C4-2B (cell line): Measurements from ENCODE around the gene OSBPL10.

Experiments
- H3K27ac ChIP-seq: fragments of 450-650 bp; 2 replicates; pipeline ENCODE4 v1.5.1; 2017
- ZFX ChIP-seq: fragments of 450-650 bp; IDR thresholded peaks from 2 replicates; pipeline ENCODE4 v1.6.1; 2017
- TF ChIP-seq, protein P1 (sequence below): fragments of 450-650 bp; conservative IDR thresholded peaks from 2 replicates; pipeline ENCODE4 v1.5.1; 2017; ENCODE audit warnings: mild to moderate bottlenecking

Gene OSBPL10

DNA sequence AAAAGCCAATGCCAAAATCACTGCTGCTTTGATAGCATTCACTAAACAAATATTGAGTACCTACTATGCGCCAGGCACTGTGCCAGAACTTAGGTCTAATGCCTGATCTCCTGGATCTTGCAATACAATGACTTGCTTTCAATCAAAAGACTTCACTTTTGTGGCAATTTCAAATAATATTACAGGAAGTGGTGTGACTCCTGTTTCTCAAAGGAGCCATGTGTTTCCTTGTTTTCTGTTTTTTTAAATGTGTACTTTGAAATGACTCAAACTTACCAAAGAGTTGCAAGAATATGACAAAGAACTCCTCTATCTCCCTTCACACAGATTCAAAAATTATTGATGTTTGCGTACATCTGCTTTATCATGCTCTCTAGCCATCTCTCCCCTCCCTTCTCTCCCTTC lies 18.3 kb downstream of the OSBPL10 start:
- no peak overlapping the region for H3K27ac ChIP-seq

GRCh38 chr3:31960793-31961431 lies 20.1 kb downstream of the OSBPL10 start:
- H3K27ac ChIP-seq = no peak overlapping the region
- TF ChIP-seq ZFX = no peak
- TF ChIP-seq, protein P1, sequence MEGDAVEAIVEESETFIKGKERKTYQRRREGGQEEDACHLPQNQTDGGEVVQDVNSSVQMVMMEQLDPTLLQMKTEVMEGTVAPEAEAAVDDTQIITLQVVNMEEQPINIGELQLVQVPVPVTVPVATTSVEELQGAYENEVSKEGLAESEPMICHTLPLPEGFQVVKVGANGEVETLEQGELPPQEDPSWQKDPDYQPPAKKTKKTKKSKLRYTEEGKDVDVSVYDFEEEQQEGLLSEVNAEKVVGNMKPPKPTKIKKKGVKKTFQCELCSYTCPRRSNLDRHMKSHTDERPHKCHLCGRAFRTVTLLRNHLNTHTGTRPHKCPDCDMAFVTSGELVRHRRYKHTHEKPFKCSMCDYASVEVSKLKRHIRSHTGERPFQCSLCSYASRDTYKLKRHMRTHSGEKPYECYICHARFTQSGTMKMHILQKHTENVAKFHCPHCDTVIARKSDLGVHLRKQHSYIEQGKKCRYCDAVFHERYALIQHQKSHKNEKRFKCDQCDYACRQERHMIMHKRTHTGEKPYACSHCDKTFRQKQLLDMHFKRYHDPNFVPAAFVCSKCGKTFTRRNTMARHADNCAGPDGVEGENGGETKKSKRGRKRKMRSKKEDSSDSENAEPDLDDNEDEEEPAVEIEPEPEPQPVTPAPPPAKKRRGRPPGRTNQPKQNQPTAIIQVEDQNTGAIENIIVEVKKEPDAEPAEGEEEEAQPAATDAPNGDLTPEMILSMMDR = no peak

More for the DNA sequence above, 18.3 kb downstream of the OSBPL10 start:
- no peak for TF ChIP-seq ZFX
- TF ChIP-seq, protein P1 = no peak

GRCh38 chr3:31959951-31960792 lies 20.9 kb downstream of the OSBPL10 start:
- TF ChIP-seq, protein P1 = no peak
- no peak for TF ChIP-seq ZFX

GRCh38 chr3:31959251-31959650 lies 21.8 kb downstream of the OSBPL10 start:
- H3K27ac ChIP-seq = no peak overlapping the region
- TF ChIP-seq, protein P1 = no peak
- no peak for TF ChIP-seq ZFX

More at GRCh38 chr3:31959951-31960792, 20.9 kb downstream of the OSBPL10 start:
- H3K27ac ChIP-seq = no peak overlapping the region

- TF ChIP-seq, protein P1 = no peak
- no peak for TF ChIP-seq ZFX
- H3K27ac ChIP-seq = no peak overlapping the region
Observed at GRCh38 chr3:31958701-31959152, 22.3 kb downstream of the OSBPL10 start.

- no peak overlapping the region for H3K27ac ChIP-seq
- TF ChIP-seq ZFX = no peak
- TF ChIP-seq, protein P1 = no peak
Observed at GRCh38 chr3:31957106-31957505, 24.0 kb downstream of the OSBPL10 start.

DNA sequence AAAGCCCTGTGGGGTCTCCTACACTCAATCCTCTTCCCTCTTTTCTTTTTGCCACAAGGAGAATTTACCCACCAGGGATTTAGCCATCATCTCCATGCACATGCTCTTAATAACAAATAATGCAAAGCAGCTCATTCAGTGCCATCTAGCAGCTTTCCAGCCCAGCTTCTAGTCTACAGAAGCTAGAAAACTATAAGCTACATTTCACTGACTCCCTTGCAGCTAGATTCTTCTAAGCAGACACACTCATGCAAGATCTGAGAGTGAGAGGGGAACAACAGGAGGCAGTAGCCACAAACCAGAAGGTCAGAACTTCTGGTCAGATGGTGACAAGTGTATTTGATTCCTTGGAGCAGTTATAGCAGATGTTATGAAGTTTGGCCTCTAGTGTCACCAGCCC lies 25.5 kb downstream of the OSBPL10 start:
- H3K27ac ChIP-seq = no peak overlapping the region
- no peak for TF ChIP-seq ZFX
- TF ChIP-seq, protein P1 = no peak
